ENCODE results near the gene RPL5.

DNA sequence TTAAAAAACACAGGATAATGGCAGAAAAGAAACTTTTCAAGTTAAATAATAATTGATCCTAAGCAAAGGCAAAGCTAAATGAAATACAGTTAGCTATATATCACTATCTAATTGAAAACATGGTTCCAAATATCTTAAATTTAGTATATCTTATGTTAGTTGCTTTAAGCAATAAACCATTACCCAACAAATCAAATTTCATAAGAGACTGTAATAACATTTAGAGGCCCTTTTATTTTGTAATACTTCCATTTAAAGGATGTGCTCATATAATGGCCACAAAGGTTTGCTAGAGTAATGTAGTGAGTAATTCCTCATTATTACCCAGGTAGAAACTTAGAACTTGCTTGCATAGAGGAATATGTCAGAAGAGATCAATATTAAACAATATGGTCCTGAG, 32.3 kb downstream of the RPL5 start:
- TF ChIP-seq, protein P1, sequence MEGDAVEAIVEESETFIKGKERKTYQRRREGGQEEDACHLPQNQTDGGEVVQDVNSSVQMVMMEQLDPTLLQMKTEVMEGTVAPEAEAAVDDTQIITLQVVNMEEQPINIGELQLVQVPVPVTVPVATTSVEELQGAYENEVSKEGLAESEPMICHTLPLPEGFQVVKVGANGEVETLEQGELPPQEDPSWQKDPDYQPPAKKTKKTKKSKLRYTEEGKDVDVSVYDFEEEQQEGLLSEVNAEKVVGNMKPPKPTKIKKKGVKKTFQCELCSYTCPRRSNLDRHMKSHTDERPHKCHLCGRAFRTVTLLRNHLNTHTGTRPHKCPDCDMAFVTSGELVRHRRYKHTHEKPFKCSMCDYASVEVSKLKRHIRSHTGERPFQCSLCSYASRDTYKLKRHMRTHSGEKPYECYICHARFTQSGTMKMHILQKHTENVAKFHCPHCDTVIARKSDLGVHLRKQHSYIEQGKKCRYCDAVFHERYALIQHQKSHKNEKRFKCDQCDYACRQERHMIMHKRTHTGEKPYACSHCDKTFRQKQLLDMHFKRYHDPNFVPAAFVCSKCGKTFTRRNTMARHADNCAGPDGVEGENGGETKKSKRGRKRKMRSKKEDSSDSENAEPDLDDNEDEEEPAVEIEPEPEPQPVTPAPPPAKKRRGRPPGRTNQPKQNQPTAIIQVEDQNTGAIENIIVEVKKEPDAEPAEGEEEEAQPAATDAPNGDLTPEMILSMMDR (IDR thresholded peaks at IDR 0.05; ENCODE audit: poor library complexity) = no peak
- TF ChIP-seq EZH2 (IDR thresholded peaks at IDR 0.05; ENCODE audit: borderline replicate concordance) (no peak), EZH2phosphoT487 (IDR thresholded peaks at IDR 0.05; ENCODE audit: low read depth, severe bottlenecking, unreplicated experiment) (no peak)
